Gastroesophageal sphincter (tissue), 3 donors: ENCODE results near the gene KRT82.

Experiments
- EP300 ChIP-seq: sonication (generic); formaldehyde crosslinking; IDR thresholded peaks from one replicate; pipeline ENCODE4 v1.6.1; 2017; ENCODE audit warnings: antibody characterized with exemption, mild to moderate bottlenecking
- POLR2A ChIP-seq, 2 donors: fragments of 450-650 bp; IDR thresholded peaks; one replicate each; pipeline ENCODE4 v1.6.1; 2017; ENCODE audit warnings: antibody characterized with exemption in 2 of 2, mild to moderate bottlenecking in 2 of 2, moderate library complexity in 1 of 2
- POLR2AphosphoS5 ChIP-seq: sonication (generic); formaldehyde crosslinking; IDR thresholded peaks from one replicate; pipeline ENCODE4 v1.6.1; 2017; ENCODE audit warnings: antibody characterized with exemption
- TF ChIP-seq, protein P1 (sequence below), 4 experiments: fragments of 200-600 bp in 2 of 4; fragments of 450-650 bp in 2 of 4; sonication (generic) in 1 of 4; IDR thresholded peaks; one replicate each; pipeline ENCODE4 v1.5.1; 2017 to 2019; ENCODE audit warnings: antibody characterized with exemption in 4 of 4, mild to moderate bottlenecking in 2 of 4, moderate library complexity in 2 of 4

DNA sequence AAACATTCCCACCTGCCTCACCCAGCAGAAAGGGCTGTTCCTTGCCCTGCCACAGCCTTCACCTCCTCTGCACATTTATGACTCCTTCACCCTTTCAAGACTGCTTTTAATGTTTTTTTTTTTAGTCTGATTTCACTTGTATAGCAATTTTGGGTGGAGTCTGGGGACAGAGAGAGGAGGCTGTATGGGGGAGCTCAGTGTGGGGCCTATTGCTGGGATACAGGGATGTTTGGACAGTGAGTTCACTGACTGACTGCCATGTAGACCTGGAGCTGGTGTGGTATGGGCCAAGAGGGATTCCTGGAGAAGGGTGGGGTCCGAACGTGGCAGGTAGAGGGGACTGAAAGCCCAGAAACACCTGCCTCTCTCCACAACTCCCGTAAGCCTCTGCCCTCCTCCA, 36.9 kb downstream of the KRT82 start:
- TF ChIP-seq, protein P1, sequence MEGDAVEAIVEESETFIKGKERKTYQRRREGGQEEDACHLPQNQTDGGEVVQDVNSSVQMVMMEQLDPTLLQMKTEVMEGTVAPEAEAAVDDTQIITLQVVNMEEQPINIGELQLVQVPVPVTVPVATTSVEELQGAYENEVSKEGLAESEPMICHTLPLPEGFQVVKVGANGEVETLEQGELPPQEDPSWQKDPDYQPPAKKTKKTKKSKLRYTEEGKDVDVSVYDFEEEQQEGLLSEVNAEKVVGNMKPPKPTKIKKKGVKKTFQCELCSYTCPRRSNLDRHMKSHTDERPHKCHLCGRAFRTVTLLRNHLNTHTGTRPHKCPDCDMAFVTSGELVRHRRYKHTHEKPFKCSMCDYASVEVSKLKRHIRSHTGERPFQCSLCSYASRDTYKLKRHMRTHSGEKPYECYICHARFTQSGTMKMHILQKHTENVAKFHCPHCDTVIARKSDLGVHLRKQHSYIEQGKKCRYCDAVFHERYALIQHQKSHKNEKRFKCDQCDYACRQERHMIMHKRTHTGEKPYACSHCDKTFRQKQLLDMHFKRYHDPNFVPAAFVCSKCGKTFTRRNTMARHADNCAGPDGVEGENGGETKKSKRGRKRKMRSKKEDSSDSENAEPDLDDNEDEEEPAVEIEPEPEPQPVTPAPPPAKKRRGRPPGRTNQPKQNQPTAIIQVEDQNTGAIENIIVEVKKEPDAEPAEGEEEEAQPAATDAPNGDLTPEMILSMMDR (IDR thresholded peaks at IDR 0.05): no peak
- TF ChIP-seq POLR2AphosphoS5 (no peak), POLR2A (IDR thresholded peaks at IDR 0.05) (no peak), EP300 (no peak)
